Ureter (tissue), 1 donor: Measurements from ENCODE around the gene SEC24A. TPM values are rescaled to one million over a fixed set of nuclear protein-coding genes. Genes with fewer than 3 reads are reported as not detected.
A peak's percentile ranks its signal among the peaks of the same experiment; 100 is the strongest.
"Not testable (repeated sequence)": the region's sequence is repeated elsewhere in the genome, so short reads cannot be mapped to it uniquely, and the experiment has no call there.

Experiments used
- DNase-seq: peaks from one replicate; pipeline ENCODE4 v3.0.0-alpha.2; 2020; ENCODE audit warnings: low spot score
- total RNA-seq: library from RNA; stranded (reverse); gene quantifications from one replicate; pipeline ENCODE4 v1.2.4, GENCODE V29; 2023
- donor health status: DM: yes; HTN: yes; CAD: no.

SEC24A gene
- total RNA-seq, result 23.7 TPM

DNA sequence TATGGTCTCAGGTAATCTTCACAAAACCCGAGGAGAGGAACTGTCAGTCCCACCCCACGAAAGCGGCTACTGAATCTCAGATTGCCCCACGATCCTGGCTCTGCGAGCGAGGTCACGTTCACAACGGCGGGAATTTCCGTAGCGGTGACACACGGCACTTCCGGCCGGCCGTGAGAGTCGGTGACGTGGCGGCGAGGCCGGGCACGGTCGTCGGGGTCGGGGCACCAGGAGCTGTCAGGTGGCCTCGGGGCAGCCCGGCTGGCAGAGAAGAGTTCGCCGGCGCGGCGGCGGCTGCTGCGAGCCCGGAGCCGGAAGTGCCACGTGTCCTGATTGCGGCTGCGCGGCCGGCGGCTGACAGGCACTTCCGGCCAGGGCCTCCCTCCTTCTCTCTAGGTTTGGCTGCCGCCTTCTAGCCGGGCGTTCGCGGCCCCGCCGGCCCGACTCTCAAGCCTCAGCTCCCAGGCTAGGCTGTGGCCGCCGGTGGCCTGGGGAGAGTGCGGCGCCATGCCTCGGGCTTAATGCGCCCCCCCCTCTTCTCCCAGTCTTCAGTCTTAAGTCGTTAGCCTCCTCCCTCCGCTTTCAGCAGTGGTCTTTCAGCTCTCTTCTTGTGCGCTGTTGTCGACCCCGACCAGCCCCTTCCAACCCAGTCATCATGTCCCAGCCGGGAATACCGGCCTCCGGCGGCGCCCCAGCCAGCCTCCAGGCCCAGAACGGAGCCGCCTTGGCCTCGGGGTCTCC, at the start of gene SEC24A:
SEC24A (plus strand) TSS at position 361 of the 738 bp plus-strand sequence; CDS start at position 653, 292 bp downstream.
- DNase-seq, result peak; percentile 86

DNA sequence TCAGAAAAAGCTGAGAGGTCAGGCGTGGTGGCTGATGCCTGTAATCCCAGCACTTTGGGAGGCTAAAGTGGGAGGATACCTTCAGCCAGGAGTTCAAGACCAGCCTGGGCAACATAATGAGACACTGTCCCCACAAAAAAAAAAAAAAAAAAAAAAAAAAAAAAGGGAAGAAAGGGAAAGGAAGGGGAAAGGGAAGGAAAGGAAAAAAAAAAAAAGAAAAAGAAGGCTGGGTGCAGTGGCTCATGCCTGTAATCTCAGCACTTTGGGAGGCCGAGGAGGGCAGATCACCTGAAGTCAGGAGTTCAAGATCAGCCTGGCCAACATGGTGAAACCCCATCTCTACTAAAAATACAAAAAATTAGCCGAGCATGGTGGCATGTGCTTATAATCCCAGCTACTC, 48.8 kb upstream of the SEC24A start:
- DNase-seq, result not testable (repeated sequence)

- DNase-seq, result no peak
Observed at GRCh38 chr5:134600600-134600999, 48.0 kb upstream of the SEC24A start.

- no peak for DNase-seq
Observed at GRCh38 chr5:134603059-134603458, 45.5 kb upstream of the SEC24A start.

DNA sequence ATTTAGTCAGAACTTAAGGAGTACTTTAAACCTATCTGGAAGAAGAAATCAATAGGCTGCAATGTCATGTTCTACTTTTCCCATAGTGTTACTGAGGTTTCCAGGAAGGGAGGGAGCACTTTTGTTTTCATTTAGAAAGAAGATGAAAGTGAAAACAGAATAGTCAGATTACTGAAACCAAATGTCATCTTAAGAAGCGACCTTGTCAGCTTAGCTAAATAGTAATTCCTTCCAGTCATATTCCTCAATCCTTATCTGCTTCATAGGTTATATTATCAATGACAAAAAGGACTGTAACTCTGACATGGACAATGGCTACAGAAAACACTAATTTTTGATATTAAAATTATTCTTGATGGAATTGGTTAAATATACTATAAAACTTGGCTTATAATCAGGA, 43.7 kb upstream of the SEC24A start:
- no peak for DNase-seq

DNA sequence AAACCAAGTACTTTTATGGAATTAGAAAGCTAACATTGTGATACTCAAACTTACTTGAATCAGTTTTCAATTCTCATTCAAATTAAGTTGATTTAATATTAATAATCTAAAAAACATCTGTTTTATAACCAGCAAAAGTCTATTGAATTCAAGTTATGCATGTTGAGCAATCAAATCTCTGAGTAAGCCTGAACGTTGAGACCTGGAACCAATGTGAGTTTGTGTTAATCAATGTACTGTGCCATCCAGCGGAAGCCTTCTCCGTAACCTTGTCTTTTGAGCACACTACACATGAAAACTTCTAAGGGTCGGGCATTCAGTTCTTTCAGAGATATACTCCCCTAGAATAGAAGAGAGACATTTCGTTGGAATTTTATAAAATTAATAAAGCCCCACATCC, 41.9 kb upstream of the SEC24A start:
- DNase-seq, result no peak

DNA sequence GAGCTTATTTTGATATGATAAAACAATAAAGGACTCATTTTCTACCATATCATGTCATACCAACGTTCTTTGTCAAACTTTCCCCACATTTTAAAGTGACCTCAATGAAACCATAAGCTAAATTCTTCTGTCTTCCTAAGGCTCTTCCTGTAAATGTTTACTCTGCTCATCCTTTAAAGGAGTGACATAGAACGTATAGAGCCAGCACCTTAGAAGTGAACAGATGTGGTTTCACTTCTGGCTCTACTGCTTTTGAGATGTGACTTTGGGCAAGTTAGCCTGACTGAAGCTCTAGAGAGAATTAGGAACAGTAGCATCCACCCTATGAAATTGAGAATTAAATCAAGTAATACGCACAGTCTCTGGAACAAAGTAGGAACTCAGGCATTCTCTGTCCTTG, 40.0 kb upstream of the SEC24A start:
- DNase-seq, result no peak

- DNase-seq, result no peak
Observed at GRCh38 chr5:134609232-134609851, 39.2 kb upstream of the SEC24A start.

- DNase-seq, result no peak
Observed at GRCh38 chr5:134610725-134611124, 37.9 kb upstream of the SEC24A start.

DNA sequence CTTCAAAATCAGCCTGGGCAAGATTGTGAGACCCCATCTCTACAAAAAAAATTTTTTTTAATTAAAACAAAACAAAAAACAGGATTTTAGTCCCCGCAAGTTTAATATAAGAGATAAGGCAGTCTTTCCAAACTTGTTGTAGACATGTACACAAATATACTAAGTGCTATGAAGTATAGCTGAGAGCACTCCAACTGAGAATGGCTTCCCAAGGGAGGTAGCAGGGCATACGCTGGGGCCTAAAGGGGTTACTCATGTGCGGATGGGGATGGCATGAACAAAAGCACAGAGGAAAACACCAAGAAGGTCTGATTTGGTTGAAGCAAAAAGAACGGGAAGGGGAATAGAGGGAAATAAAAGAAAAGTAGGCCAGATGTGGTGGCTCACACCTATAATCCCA, 37.1 kb upstream of the SEC24A start:
- no peak for DNase-seq

DNA sequence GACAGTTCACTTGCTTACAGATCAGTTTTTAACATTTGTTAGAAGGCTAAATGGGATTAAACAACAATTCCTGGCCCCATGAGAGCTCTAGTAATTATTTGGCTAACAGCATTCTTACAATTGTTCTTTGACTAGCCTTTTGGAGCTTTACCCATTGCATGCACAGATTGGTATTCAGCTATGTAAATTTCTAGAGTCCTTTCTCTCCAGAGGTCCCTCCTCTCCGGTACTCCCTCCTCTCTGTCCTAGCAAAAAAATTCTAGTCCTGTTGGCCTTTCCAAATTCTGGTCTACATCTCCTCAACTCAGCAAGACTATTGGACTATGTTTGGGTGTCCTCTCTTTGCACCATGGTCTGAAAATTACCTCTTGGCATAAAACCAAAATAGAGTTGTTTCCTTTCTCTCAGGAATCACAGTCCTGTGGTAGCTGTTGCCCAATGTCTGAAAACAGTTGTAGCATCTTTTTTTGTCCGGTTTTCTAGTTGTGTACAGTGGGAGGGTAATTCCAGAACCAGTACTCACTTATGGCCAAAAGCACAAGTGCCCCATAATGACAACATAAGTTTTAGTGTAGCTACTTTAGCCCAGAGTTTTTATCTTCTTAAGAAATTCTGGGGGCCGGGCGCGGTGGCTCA, 34.0 kb upstream of the SEC24A start:
- no peak for DNase-seq

DNA sequence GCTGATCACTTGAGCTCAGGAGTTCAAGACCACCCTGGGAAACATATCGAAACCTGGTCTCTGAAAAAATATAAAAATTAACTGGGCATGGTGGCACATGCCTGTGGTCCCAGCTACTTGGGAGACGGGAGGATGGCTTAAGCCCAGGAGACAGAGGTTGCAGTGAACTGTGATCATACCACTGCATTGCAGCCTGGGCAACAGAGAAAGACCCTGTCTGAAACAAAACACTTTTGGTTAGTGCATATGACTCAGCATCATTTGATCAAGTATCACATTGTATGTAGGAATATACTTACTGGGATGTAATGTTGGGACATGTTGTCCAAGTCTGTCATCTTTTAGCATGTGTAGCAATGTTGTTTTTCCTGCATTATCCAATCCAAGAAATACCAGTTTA, 28.0 kb upstream of the SEC24A start:
- DNase-seq, result no peak

DNA sequence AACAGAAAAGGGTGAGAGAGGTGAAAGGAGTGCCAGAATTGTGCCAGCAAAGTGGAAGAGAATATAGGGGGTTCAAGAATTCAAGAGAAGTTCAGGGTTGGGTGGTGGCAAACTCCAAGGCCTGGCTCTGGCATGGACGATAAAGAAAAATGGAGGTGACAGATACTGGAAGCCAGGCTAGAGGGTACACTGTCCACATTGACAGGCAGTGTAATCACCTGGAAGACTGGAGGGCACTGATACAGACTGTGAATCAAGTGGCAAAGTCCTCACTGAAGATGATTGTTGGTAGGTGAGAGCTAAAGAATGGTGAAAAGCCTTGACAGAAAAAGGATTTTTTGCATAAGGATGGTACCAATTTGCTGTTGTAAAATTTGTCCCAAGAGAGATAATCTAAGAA, 23.0 kb upstream of the SEC24A start:
- no peak for DNase-seq

DNA sequence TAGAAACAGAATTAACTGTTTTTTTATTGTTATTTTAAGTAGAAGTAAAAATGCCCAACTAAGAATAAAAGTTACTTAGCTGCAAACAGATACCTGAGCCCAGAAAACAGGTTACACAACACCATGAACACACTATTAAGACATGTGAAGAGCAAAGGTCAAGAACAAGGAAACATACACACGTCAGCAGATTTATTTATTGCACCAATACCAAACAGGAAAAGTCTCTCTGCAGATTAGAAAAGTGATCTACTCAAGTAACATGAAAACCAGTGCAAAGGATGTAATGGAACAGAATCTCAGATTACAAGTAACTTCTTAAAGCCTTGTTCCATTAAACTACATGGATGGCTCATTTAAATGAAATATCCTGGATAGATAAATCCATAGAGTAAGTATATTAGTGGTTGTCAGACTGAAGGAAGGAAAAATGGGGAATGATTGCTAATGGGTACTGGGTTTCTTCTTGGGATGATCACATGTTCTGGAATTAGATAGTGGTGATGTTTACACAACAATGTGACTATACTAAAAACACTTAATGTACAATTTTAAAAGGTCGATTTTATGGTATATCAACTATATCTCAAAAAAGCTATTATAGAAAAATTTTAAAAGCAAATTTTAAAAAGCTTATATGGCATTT, 22.1 kb upstream of the SEC24A start:
- no peak for DNase-seq

DNA sequence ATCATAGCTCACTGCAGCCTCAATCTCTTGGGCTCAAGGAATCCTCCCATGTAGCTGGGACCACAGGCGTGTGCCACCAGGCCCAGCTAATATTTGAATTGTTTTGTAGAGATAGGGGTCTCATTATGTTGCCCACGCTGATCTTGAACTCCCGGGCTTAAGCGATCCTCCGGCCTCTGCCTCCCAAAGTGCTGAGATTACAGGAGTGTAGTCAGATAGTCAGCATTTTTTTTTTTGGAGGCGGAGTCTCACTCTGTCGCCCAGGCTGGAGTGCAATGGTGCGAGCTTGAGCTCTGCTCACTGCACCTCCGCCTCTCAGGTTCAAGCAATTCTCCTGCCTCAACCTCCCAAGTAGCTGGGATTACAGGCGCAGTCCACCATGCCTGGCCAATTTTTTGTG, 14.4 kb upstream of the SEC24A start:
- no peak for DNase-seq

DNA sequence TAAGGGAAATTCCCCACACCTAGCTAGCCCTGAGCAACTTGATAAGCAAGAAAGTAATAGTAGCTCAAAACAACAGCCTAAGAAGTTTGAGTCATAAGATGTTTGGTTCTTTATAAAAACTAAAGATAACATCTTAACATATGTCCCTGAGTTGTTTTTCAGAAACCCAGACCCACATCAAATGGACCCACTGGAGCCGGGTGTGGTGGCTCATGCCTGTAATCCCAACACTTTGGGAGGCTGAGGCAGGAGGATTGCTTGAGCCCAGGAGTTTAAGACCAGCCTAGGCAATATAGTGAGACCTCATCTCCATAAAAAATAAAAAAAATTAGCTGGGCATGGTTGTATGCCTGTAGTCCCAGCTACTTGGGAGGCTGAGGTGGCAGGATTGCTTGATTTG, 13.2 kb upstream of the SEC24A start:
- not testable (repeated sequence) for DNase-seq

DNA sequence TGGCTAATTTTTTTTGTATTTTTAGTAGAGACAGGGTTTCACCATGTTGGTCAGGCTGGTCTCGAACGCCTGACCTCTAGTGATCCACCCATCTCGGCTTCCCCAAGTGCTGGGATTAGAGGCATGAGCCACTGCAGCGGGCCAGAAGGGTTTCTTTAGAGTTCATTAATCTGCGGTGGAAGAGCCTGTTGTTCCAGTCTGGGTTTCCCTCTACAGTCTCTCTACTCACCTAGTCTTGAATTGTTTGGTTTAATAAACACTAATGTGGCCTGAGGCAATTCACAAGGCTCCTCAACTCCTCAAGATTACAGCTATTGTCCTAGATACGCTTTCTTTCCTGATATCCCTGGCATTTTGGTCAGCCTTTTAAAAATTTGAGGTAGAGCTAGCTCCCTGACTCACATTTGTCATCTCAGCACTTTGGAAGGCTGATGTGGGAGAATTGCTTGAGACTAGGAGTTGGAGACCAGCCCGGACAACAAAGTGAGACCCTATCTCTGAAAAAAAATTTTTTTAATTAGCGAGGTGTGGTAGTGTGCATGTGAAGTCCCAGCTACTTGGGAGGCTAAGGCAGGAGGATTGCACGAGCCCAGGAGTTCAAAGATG, 11.4 kb upstream of the SEC24A start:
- DNase-seq, result peak; percentile 52

GRCh38 chr5:134638760-134639201, 9.8 kb upstream of the SEC24A start:
- DNase-seq, result no peak

- no peak for DNase-seq
Observed at GRCh38 chr5:134642931-134643530, 5.6 kb upstream of the SEC24A start.

DNA sequence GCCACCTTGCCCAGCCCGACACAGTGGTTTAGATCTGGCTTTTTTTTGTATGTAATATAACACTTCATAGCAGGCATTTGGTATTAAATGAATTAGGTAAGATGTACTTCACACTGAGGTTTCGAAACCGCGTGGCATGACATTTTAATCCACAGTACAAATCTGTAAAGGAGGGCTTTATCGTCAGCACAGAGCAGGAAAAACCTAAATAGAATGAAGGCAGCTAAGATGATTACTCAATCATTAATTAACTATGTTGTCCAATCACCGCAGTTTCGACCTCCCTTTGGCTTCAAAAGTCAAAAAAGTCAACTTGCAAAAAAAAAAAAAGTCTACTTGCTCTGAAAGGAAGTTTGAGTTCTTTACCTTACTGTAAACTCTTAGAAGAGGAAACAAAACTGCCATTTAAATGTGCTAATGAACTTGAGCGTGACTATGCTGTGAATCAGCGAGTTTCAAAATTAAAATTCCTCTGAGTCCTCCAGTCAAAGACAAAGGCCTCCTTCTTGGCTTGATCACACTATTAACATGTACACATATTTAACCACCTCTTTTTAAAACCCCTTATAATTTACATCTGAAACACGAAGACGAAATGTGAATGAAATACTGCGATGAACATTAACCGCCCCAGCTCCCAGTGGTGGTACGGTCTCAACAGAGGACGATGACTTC, 698 bp upstream of the SEC24A start:
- DNase-seq, result no peak
